MM.1S (cell line): Measurements from ENCODE around the gene HNRNPC.

Source experiments
- DNase-seq: peaks from one replicate; pipeline ENCODE4 v3.0.0-alpha.2; 2015
- H2AFZ ChIP-seq: fragments of 300-600 bp; sonication (generic); 2 replicates; pipeline ENCODE4 v1.6.0; 2016; ENCODE audit warnings: antibody characterized with exemption, low read length
- H3F3A ChIP-seq: fragments of 300-600 bp; sonication (generic); 2 replicates; pipeline ENCODE4 v1.6.1; 2016; ENCODE audit warnings: mild to moderate bottlenecking, antibody characterized with exemption, low read length, moderate library complexity, mixed read lengths; ENCODE audit not compliant: insufficient read depth
- H3K27ac ChIP-seq: fragments of 300-600 bp; sonication (generic); 2 replicates; pipeline ENCODE4 v1.5.1; 2016; ENCODE audit warnings: mild to moderate bottlenecking, low read length
- H3K27me3 ChIP-seq: fragments of 300-600 bp; sonication (generic); replicated peaks from 2 replicates; pipeline ENCODE4 v1.6.0; 2016; ENCODE audit warnings: low read length; ENCODE audit not compliant: insufficient read depth
- H3K36me3 ChIP-seq: fragments of 300-600 bp; sonication (generic); replicated peaks from 2 replicates; pipeline ENCODE4 v1.6.1; 2016; ENCODE audit warnings: mild to moderate bottlenecking, low read length, mixed read lengths; ENCODE audit not compliant: insufficient read depth
- H3K4me1 ChIP-seq: fragments of 300-600 bp; sonication (generic); 2 replicates; pipeline ENCODE4 v1.6.1; 2016; ENCODE audit warnings: low read length, mixed read lengths
- H3K4me2 ChIP-seq: fragments of 300-600 bp; sonication (generic); 2 replicates; pipeline ENCODE4 v1.6.0; 2016; ENCODE audit warnings: low read depth, low read length
- H3K4me3 ChIP-seq: fragments of 300-600 bp; sonication (generic); 2 replicates; pipeline ENCODE4 v1.5.1; 2016; ENCODE audit warnings: low read length, mixed read lengths
- H3K79me2 ChIP-seq: fragments of 300-600 bp; sonication (generic); 2 replicates; pipeline ENCODE4 v1.6.1; 2016; ENCODE audit warnings: mixed run types, low read length, mixed read lengths
- H3K9ac ChIP-seq: fragments of 300-600 bp; sonication (generic); 2 replicates; pipeline ENCODE4 v1.6.1; 2016; ENCODE audit warnings: low read length, mixed read lengths
- H3K9me2 ChIP-seq: fragments of 300-600 bp; sonication (generic); replicated peaks from 2 replicates; pipeline ENCODE4 v1.6.1; 2016; ENCODE audit warnings: mild to moderate bottlenecking, low read length, mixed read lengths; ENCODE audit not compliant: insufficient read depth
- H3K9me3 ChIP-seq: fragments of 300-600 bp; sonication (generic); replicated peaks from 2 replicates; pipeline ENCODE4 v1.6.1; 2016; ENCODE audit warnings: mild to moderate bottlenecking, low read length, mixed read lengths; ENCODE audit not compliant: insufficient read depth
- H4K20me1 ChIP-seq: fragments of 300-600 bp; sonication (generic); 2 replicates; pipeline ENCODE4 v1.6.1; 2016; ENCODE audit warnings: mild to moderate bottlenecking, low read length, moderate library complexity, mixed read lengths; ENCODE audit not compliant: insufficient read depth
- EZH2 ChIP-seq: fragments of 300-600 bp; sonication (generic); optimal IDR thresholded peaks from 2 replicates; pipeline ENCODE3; 2017; ENCODE audit warnings: low read depth, mild to moderate bottlenecking, antibody characterized with exemption, low read length, mixed read lengths
- EZH2phosphoT487 ChIP-seq: fragments of 300-600 bp; sonication (generic); IDR thresholded peaks from 2 replicates; pipeline ENCODE4 v1.6.1; 2018; ENCODE audit warnings: antibody characterized with exemption, low read length
- TF ChIP-seq, protein P1 (sequence below): fragments of 300-600 bp; sonication (generic); IDR thresholded peaks from 2 replicates; pipeline ENCODE4 v1.5.1; 2016; ENCODE audit warnings: antibody characterized with exemption, low read length, mixed read lengths

Gene HNRNPC

DNA sequence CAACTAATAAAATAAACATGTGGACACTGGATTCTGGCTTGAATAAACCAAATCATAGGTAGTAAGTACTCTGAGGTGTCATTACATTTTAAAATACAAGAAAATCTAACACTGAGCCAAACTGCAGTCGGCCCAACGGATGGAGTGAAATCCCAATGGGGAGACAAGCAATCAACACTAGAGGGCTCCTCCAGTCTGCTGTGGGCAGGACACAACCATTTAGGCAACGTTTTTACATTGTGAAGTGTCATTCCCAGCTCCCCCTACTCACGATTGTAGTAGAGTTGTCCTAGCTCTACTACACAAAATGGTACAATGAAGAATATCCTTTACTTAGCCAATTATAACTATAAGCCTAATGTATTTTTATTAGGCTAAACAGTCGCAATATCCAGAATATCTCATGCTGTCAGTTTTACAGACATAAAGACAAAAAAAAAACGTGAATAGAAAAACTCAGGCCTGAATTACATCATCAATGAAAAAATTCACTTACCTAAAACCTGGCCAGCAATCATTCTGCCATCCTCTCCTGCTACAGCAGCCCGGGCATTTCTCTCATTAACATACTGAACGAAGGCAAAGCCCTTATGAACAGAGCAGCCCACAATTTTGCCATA is 35.7 kb downstream of the HNRNPC start:
- no peaks in the 10 kb centered on the region for H3K4me1 ChIP-seq
- peaks cover 7% of the 10 kb centered on the region for H3K36me3 ChIP-seq
- H3K9me2 ChIP-seq: no peaks in the 10 kb centered on the region
- no peak overlapping the region for H3K4me2 ChIP-seq
- H4K20me1 ChIP-seq: peaks cover 71% of the 10 kb centered on the region
- H3K27me3 ChIP-seq: no peaks in the 10 kb centered on the region
- H3K9me3 ChIP-seq: no peaks in the 10 kb centered on the region
- no peak overlapping the region for H2AFZ ChIP-seq
- H3K4me3 ChIP-seq: no peak overlapping the region
- peaks cover 99% of the 10 kb centered on the region for H3K79me2 ChIP-seq
- DNase-seq: no peak
- H3K9ac ChIP-seq: no peak overlapping the region
- H3F3A ChIP-seq: peaks cover 11% of the 10 kb centered on the region; the same call in 1 of the 2 replicates
- H3K27ac ChIP-seq: no peak overlapping the region
- TF ChIP-seq EZH2phosphoT487: no peak

DNA sequence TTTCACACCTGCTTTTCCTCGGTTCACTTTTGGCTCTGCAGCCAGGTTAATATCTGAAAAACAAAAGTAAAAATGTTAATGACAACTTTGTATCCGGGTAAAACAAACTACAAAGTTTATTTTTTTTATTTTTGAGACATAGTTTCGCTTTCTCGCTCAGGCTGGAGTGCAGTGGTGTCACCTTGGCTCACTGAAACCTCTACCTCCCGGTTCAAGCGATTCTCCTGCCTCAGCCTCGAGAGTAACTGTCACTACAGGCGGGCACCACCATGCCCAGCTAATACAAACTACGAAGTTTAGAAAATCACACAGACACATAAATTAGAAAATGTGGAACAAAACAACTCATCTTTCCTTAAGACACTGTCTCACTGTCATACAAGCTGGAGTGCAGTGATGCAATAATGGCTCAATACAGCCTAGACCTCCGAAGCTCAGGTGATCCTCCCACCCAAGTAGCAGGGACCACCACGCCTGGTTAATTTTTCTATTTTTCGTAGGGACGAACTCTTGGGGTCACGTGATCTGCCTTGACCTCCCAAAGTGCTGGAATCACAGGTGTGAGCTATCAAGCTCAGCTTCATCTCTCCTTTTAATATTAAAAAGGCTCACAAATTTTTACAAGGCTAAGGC is 38.1 kb downstream of the HNRNPC start:
- Histone ChIP-seq H3K4me1 (no peaks in the 10 kb centered on the region), H3K36me3 (peaks cover 7% of the 10 kb centered on the region), H3K27me3 (no peaks in the 10 kb centered on the region), H3K4me2 (no peak overlapping the region), H3K9ac (no peak overlapping the region), H4K20me1 (peaks cover 65% of the 10 kb centered on the region), H3K9me2 (no peaks in the 10 kb centered on the region), H2AFZ (no peak overlapping the region), H3K9me3 (no peaks in the 10 kb centered on the region), H3K79me2 (peaks cover 99% of the 10 kb centered on the region), H3K27ac (no peak overlapping the region), H3F3A (peaks cover 14% of the 10 kb centered on the region; the same call in 1 of the 2 replicates), H3K4me3 (no peak overlapping the region)
- TF ChIP-seq, protein P1, sequence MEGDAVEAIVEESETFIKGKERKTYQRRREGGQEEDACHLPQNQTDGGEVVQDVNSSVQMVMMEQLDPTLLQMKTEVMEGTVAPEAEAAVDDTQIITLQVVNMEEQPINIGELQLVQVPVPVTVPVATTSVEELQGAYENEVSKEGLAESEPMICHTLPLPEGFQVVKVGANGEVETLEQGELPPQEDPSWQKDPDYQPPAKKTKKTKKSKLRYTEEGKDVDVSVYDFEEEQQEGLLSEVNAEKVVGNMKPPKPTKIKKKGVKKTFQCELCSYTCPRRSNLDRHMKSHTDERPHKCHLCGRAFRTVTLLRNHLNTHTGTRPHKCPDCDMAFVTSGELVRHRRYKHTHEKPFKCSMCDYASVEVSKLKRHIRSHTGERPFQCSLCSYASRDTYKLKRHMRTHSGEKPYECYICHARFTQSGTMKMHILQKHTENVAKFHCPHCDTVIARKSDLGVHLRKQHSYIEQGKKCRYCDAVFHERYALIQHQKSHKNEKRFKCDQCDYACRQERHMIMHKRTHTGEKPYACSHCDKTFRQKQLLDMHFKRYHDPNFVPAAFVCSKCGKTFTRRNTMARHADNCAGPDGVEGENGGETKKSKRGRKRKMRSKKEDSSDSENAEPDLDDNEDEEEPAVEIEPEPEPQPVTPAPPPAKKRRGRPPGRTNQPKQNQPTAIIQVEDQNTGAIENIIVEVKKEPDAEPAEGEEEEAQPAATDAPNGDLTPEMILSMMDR: no peak
- no peak for TF ChIP-seq EZH2
- TF ChIP-seq EZH2phosphoT487: no peak
- no peak for DNase-seq

DNA sequence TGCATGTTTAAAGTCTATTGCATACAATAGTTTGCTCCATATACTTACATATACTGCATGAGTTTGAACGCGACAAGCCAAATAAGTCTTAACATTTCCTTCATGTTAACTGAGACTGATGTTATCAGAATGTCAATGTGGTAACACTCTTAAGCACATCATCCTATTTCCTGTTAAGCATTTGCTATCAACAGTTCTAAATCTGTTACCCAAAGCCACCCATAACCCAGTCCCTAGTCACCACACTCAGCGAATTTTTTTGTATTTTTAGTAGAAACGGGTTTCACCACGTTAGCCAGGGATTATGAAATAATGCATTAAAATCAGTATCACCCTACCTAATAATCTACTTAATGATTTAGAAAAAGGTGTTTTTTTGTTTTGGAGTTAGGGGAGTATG is 39.4 kb downstream of the HNRNPC start:
- H3F3A ChIP-seq: peaks cover 14% of the 10 kb centered on the region; the same call in 1 of the 2 replicates

More for the DNA sequence above, 39.4 kb downstream of the HNRNPC start:
- Histone ChIP-seq H3K79me2 (peaks cover 99% of the 10 kb centered on the region), H3K9me3 (no peaks in the 10 kb centered on the region), H3K9ac (no peak overlapping the region), H3K27ac (no peak overlapping the region), H3K27me3 (no peaks in the 10 kb centered on the region), H4K20me1 (peaks cover 60% of the 10 kb centered on the region), H2AFZ (no peak overlapping the region), H3K36me3 (peaks cover 7% of the 10 kb centered on the region), H3K4me2 (no peak overlapping the region), H3K4me1 (no peaks in the 10 kb centered on the region), H3K9me2 (no peaks in the 10 kb centered on the region), H3K4me3 (no peak overlapping the region)
- no peak for DNase-seq
- TF ChIP-seq, protein P1: no peak
- no peak for TF ChIP-seq EZH2phosphoT487
- no peak for TF ChIP-seq EZH2
